ENCODE results near the gene PHGDH. TPM values are rescaled to one million over a fixed set of nuclear protein-coding genes. Genes with fewer than 3 reads are reported as not detected.

PHGDH gene
- total and polyA plus RNA-seq, 2 of the 13 experiments (the other 11 are each of a cell fraction or from before 2014, with no cell fraction given): 95.8 to 133 TPM

GRCh38 chr1:119681560-119681959, 30.2 kb upstream of the PHGDH start:
- ChIA-PET CTCF (ENCODE audit: low intra/inter-chr PET ratio, low total read pairs) (no interaction called here), POLR2A (no interaction called here)
- ATAC-seq (no peak), FAIRE-seq (no peak), DNase-seq (ENCODE audit: low spot score) (no peak)
- no peaks in the 10 kb centered on the region for H4K20me1 ChIP-seq (ENCODE audit: insufficient read depth, low read length)
- no peak overlapping the region for H3K4me2 ChIP-seq (ENCODE audit: low read depth, low read length)
- no peak overlapping the region for H3K9ac ChIP-seq (ENCODE audit: insufficient read depth, low read depth, low read length)
- no peaks in the 10 kb centered on the region for H3K27me3 ChIP-seq (ENCODE audit: control insufficient read depth in 1 of 2, insufficient read depth in 2 of 2, low read length in 2 of 2)
- in situ Hi-C loops (cut with HindIII; ENCODE audit: extremely low pct_ligation_motif_present, low pct_unique_long_range_greater_than_20kb) (no loop called here), intact Hi-C loops (cut with micrococcal nuclease; ENCODE audit: unreplicated experiment) (no loop called here)
- no TSS peak for BruUV-seq (replicated peaks)
- H3K4me1 ChIP-seq (ENCODE audit: insufficient read depth, low read length): peaks cover 4% of the 10 kb centered on the region
- no peaks in the 10 kb centered on the region for H3K9me3 ChIP-seq (ENCODE audit: low read length)
- H3K27ac ChIP-seq (ENCODE audit: extremely low read length, insufficient read depth, low read length): no peak overlapping the region
- H2AFZ ChIP-seq (ENCODE audit: low read length): no peak overlapping the region
- H3K36me3 ChIP-seq (replicated peaks in 1 of 2; ENCODE audit: control insufficient read depth in 1 of 2, insufficient read depth in 2 of 2, low read length in 2 of 2): no peaks in the 10 kb centered on the region
- WGBS (ENCODE audit: low lambda C conversion rate): 9% methylated on average over 2 of the region's 2 CpGs
- H3K4me3 ChIP-seq (replicated peaks in 1 of 3; ENCODE audit: insufficient read depth in 1 of 3, low read depth in 2 of 3, low read length in 3 of 3): no peak overlapping the region
- H3K79me2 ChIP-seq (ENCODE audit: insufficient read depth, low read length): no peaks in the 10 kb centered on the region
- no peak for TF ChIP-seq ZNF430 (CRISPR knock-in tag; IDR thresholded peaks at IDR 0.05)
- no peak for TF ChIP-seq ZNF484 (CRISPR knock-in tag; IDR thresholded peaks at IDR 0.05; ENCODE audit: borderline replicate concordance, low read depth)
- no peak for TF ChIP-seq ZNF792 (CRISPR knock-in tag; IDR thresholded peaks at IDR 0.05)
- no peak for TF ChIP-seq NR2C2 (CRISPR knock-in tag; IDR thresholded peaks at IDR 0.05; ENCODE audit: borderline replicate concordance)
- TF ChIP-seq U2AF2 (IDR thresholded peaks at IDR 0.05; ENCODE audit: low read depth, low read length): no peak
- no peak for TF ChIP-seq MATR3 (CRISPR knock-in tag; IDR thresholded peaks at IDR 0.05)
- TF ChIP-seq ZNF619 (CRISPR knock-in tag; IDR thresholded peaks at IDR 0.05): no peak
- TF ChIP-seq BRCA1 (CRISPR knock-in tag; IDR thresholded peaks at IDR 0.05): no peak
- no peak for TF ChIP-seq ZBTB1 (CRISPR knock-in tag; IDR thresholded peaks at IDR 0.05; ENCODE audit: borderline replicate concordance)
- TF ChIP-seq ZFP91 (CRISPR knock-in tag; IDR thresholded peaks at IDR 0.05; ENCODE audit: borderline replicate concordance): no peak
- no peak for TF ChIP-seq ZNF790 (CRISPR knock-in tag; IDR thresholded peaks at IDR 0.05; ENCODE audit: borderline replicate concordance)

Data from HepG2 (cell line).